Heart left ventricle (tissue), 16 donors: ENCODE data around the gene VAC14. TPM values are rescaled to one million over a fixed set of nuclear protein-coding genes. Genes with fewer than 3 reads are reported as not detected.

ENCODE experiments used
- ATAC-seq, 4 donors: fragments of 200-7000 bp; cut with Tn5 transposase; one replicate each; pipeline ENCODE4 v1.9.1; 2020 to 2022; ENCODE audit warnings: moderate library complexity in 4 of 4, mild to moderate bottlenecking in 3 of 4, moderate number of reproducible peaks in 1 of 4
- DNase-seq, 5 donors: peaks; one replicate each; pipeline ENCODE4 v3.0.0-alpha.2; 2020
- H3K27ac ChIP-seq, 12 donors: fragments of 200-600 bp; sonication (generic) in 4 of 12; one replicate each; pipeline versions ENCODE4 v1.5.0 to v1.8.0; 2016 to 2022; ENCODE audit warnings: mild to moderate bottlenecking in 2 of 12
- H3K27me3 ChIP-seq, 9 donors: fragments of 200-600 bp; sonication (generic) in 2 of 9; one replicate each; pipeline versions ENCODE4 v1.5.1 to v1.8.0; 2016 to 2022; ENCODE audit warnings: mild to moderate bottlenecking in 3 of 9
- H3K36me3 ChIP-seq, 9 donors: fragments of 200-600 bp; sonication (generic) in 2 of 9; one replicate each; pipeline versions ENCODE4 v1.5.0 to v1.8.0; 2018 to 2022; ENCODE audit warnings: mild to moderate bottlenecking in 2 of 9
- H3K4me1 ChIP-seq, 12 donors: fragments of 200-600 bp; sonication (generic) in 4 of 12; one replicate each; pipeline versions ENCODE4 v1.5.0 to v1.8.0; 2016 to 2022; ENCODE audit warnings: mild to moderate bottlenecking in 3 of 12
- H3K4me3 ChIP-seq, 12 donors: fragments of 200-600 bp; sonication (generic) in 4 of 12; one replicate each; pipeline versions ENCODE4 v1.5.0 to v1.8.0; 2017 to 2022; ENCODE audit warnings: mild to moderate bottlenecking in 9 of 12, moderate library complexity in 4 of 12
- H3K9me3 ChIP-seq, 12 donors: fragments of 200-600 bp; sonication (generic) in 4 of 12; one replicate each; pipeline versions ENCODE4 v1.5.0 to v1.8.0; 2016 to 2022; ENCODE audit warnings: mild to moderate bottlenecking in 1 of 12
- POLR2A ChIP-seq, 2 donors: fragments of 450-650 bp; IDR thresholded peaks; one replicate each; pipeline ENCODE4 v1.6.1; 2017; ENCODE audit warnings: antibody characterized with exemption in 2 of 2, mild to moderate bottlenecking in 2 of 2, moderate library complexity in 2 of 2
- WGBS, 4 donors: extraction: QIAGEN DNeasy Blood & Tissue Kit in 2 of 4; methylation state at CpG; one replicate each; pipeline versions ENCODE4 v1.1.5 to v1.1.7; 2013 to 2018; 5-methylcytosine and 5-hydroxymethylcytosine counted together
- intact Hi-C, 10 donors: fragments of 100-400 bp; cut with DNase I; formaldehyde crosslinking; loops; one replicate each; pipeline versions ENCODE4 v1.11.1 to v1.14.2; 2022
- polyA plus RNA-seq, 2 donors: library from polyadenylated mRNA; stranded (reverse); fragments of 200-250 nt; gene quantifications; one replicate each; pipeline ENCODE4 v1.2.3, GENCODE V29; 2013
- total RNA-seq, 9 donors: library from RNA; depleted of rRNA in 2 of 9; stranded (reverse); fragments of >200 nt in 2 of 9; fragmentation: NEBNext Ultra II Directional in 3 of 9; extraction: Animal tissue kit (Norgen Biotek cat#: 25700) in 3 of 9; gene quantifications; one replicate each; pipeline versions ENCODE4 v1.1.0 to v1.2.4, GENCODE V29; 2016 to 2023
- TF ChIP-seq, protein P1 (sequence below), 12 donors: fragments of 200-600 bp; sonication (generic) in 4 of 12; IDR thresholded peaks; one replicate each; pipeline versions ENCODE4 v1.5.0 to v1.8.0; 2018 to 2022; ENCODE audit warnings: antibody characterized with exemption in 12 of 12, mild to moderate bottlenecking in 5 of 12
- donor health status: ischemic (EF 13 %, LVEDD 7.1; RV severe dilation, severe dysfunction).
- donor health status: healthy with polysubstance abuse.
- donor health status: DM: no; HTN: yes; CAD: no.
- donor health status: DM: no; HTN: no; CAD: no.
- donor health status: ischemic (EF 25% LVEDD 6.9; RV normal size, moderate dysfunction).
- donor health status: ischemic (EF 25% LVEDD 5.7; RV mildly dilated, moderate dysfunction).
- donor health status: healthy.
- donor health status: DM: yes; HTN: yes; CAD: no.
- donor health status: ischemic (EF 35%, LVEDD 5.7; RV mildly dilated, moderate dysfunction).
- donor health status: nonischemic (EF 11% LVEDD 7.7; RV severe dilation, severe dysfunction).
- donor health status: DM: yes; HTN: yes; CAD: no.
- donor health status: PGD.
- donor health status: ischemic (EF 29% LVEDD 5.4; RV normal size, mild dysfunction).
- donor health status: nonischemic (EF 23%, LVEDD 6.1; RV moderate dilation, normal function).

The VAC14 gene
- total and polyA plus RNA-seq, 11 donors: 13.9 to 48.0 (median 26.1) TPM

DNA sequence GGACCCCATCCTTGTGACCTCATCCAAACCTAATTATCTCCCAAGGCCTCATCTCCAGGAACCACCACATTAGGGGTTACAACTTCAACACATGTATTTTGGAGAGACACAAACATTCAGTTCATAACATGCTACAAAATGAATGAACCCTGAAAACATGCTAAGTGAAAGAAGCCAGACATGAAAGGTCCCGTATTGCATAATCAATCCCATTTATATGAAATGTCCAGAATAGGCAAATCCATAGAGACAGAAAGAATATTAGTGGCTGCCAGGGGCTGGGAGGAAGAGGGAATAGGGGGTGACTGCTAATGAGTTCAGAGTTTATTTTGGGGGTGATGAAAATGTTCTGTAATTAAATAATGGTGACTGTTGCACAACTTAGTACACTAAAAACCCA lies 158.3 kb downstream of the VAC14 start:
- peaks cover 0 to 25% (median 4%) of the 10 kb centered on the region in 12 donors for H3K4me1 ChIP-seq
- intact Hi-C loops: loop anchor here in 2 of 10 donors (10.0 kb wide), 1 partner anchor 68 kb away; no protein-coding TSS in a partner anchor
- H3K27me3 ChIP-seq: no peaks in the 10 kb centered on the region
- no peak overlapping the region for H3K27ac ChIP-seq
- DNase-seq: no peak
- no peak for ATAC-seq
- no peaks in the 10 kb centered on the region for H3K36me3 ChIP-seq
- no peak overlapping the region for H3K4me3 ChIP-seq
- TF ChIP-seq, protein P1, sequence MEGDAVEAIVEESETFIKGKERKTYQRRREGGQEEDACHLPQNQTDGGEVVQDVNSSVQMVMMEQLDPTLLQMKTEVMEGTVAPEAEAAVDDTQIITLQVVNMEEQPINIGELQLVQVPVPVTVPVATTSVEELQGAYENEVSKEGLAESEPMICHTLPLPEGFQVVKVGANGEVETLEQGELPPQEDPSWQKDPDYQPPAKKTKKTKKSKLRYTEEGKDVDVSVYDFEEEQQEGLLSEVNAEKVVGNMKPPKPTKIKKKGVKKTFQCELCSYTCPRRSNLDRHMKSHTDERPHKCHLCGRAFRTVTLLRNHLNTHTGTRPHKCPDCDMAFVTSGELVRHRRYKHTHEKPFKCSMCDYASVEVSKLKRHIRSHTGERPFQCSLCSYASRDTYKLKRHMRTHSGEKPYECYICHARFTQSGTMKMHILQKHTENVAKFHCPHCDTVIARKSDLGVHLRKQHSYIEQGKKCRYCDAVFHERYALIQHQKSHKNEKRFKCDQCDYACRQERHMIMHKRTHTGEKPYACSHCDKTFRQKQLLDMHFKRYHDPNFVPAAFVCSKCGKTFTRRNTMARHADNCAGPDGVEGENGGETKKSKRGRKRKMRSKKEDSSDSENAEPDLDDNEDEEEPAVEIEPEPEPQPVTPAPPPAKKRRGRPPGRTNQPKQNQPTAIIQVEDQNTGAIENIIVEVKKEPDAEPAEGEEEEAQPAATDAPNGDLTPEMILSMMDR (IDR thresholded peaks at IDR 0.05): no peak
- TF ChIP-seq POLR2A (IDR thresholded peaks at IDR 0.05): no peak
- 90 to 99% (median 95%) methylated on average over 1 of the region's 1 CpG for WGBS, 4 donors
- no peaks in the 10 kb centered on the region for H3K9me3 ChIP-seq

DNA sequence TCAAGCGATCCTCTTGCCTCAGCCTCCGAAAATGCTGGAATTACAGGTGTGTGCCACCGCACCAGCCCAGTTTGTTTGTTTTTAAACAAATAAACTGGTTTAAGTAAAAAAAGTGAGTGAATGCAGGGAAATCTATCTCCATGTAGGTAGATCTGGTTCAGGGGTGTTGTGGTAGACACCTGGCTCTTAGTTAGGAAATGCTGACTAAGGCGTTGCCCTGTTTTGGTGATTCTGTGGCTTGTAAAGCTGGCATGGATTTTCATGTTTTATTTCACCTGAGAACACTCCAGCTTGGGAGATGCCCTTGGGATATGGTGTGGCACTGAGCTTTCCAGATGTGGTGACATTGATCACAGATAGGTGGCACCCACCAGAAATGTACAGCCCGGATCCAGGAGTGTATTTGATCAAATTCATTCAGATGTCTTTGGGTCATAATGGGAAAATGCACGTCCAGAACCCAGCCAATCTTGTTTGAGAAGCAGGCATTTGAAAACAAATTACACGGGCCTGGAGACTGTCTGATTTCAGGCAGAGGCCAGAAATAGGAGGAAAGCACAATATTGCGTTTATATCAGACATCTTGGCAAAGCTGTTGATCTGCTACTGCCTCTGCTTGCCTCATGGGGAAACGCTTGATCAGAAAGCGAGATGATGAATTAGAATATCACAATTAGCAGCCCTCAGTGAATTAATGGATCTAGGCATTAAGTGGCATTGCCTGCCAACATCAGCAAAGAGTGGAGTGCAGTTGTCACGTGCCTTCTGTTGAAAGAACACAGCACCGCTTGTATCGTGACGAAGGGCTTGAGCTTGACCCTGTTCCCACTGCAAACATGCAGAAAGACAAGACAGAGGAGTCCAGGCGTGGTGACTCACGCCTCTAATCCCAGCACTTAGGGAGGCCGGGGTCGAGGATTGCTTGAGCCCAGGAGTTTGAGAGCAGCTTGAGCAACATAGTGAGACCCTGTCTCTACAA lies 161.9 kb downstream of the VAC14 start:
- DNase-seq (no peak), ATAC-seq (peak in 3 of 4 donors; percentile 44 to 77 (median 52))
- WGBS, 4 donors: 48 to 69% (median 59%) methylated on average over 18 of the region's 18 CpGs

More for the DNA sequence above, 161.9 kb downstream of the VAC14 start:
- intact Hi-C loops: no loop called here
- Histone ChIP-seq H3K4me1 (peaks cover 0 to 12% (median 0%) of the 10 kb centered on the region in 12 donors), H3K36me3 (no peaks in the 10 kb centered on the region), H3K4me3 (no peak overlapping the region), H3K9me3 (no peaks in the 10 kb centered on the region), H3K27me3 (no peaks in the 10 kb centered on the region), H3K27ac (peak overlapping the region in 1 of 12 donors; percentile 42)
- TF ChIP-seq, protein P1 (IDR thresholded peaks at IDR 0.05): no peak
- no peak for TF ChIP-seq POLR2A (IDR thresholded peaks at IDR 0.05)

Other genes starting within 250 kb of the VAC14 start
- 1 to 10 TPM in 8 of 9 donors, under 1 TPM in 1; 0.49 to 6.5 (median 2.7) TPM for gene IL34, start 154.6 kb downstream of the VAC14 start, total RNA-seq
- gene IL34, start 154.6 kb downstream of the VAC14 start, polyA plus RNA-seq: 1 to 10 TPM in 1 of 2 donors, under 1 TPM in 1; 0.82 to 2.3 TPM
- 10 to 100 TPM; 51.9 to 90.9 (median 72.2) TPM for gene MTSS2, start 115.1 kb downstream of the VAC14 start, total RNA-seq
- gene MTSS2, start 115.1 kb downstream of the VAC14 start, polyA plus RNA-seq: 10 to 100 TPM; 58.8 to 97.1 TPM